GM18511 (cell line): ENCODE data around the gene ZNF692.
"Not testable (repeated sequence)": the region's sequence is repeated elsewhere in the genome, so short reads cannot be mapped to it uniquely, and the experiment has no call there.

Source experiments
- ATAC-seq: cut with Tn5 transposase; IDR thresholded peaks from one replicate; pipeline ENCODE4 v1.9.1; 2021; ENCODE audit warnings: mild to moderate bottlenecking, moderate library complexity; ENCODE audit not compliant: unreplicated experiment

ZNF692 gene

DNA sequence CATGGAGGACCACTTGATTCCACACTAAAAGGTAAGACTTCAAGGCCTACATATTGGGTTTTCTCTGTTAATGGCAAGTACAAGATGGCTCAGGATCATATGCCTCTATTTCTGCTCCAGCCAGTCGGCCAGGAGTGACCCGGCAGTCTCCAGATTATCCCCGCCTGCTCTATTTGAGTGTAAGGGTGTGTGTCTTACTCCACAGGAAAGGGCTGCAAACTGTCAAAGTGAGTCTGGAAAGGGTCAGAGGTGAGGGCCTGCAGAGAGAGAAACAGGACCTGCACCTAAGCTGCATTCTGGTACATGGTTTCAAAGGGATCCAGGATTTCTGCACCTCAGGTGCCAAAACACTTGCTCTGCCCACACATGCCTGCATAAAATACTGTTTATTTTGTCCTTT lies 9.2 kb downstream of the ZNF692 start:
- no peak for ATAC-seq

DNA sequence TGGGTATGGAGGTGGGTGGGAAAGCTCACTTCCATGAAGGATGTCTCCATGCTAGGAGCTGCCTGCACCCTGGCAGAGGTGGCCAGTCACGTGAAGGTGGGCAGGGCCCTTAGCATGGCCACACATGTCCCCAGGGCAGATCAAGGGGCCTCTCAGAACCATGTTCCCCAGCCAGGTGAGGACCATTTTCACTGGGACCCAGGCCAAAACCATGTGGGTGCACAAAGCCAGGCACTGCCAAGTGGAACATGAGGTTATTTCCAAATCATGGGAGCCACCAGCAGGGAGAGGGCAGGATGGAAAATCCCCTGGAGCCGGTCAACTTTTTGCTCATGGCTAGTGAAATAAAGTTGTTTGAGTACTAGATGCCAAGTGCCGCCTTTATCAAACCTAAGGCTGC lies 9.7 kb downstream of the ZNF692 start:
- ATAC-seq = no peak

DNA sequence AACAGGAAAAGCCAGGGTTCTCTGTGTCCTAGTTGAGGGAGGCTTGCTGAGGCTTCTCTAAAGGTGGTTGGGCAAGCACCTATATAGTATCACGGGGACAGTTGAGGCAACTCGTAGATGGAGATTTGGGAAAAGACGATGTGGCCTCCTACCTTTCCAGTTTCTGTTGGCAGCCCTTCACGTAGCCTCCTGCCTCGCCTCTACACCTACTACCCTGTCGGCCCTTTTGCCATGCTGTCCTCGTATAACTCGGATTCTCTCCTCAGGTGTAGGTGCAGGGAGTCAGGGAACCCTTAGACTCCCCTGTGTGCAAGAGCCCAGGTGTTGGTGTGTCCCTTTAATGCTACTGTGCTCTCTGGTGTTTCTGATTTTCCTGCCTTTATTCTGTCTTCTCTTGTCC lies 10.3 kb downstream of the ZNF692 start:
- no peak for ATAC-seq

DNA sequence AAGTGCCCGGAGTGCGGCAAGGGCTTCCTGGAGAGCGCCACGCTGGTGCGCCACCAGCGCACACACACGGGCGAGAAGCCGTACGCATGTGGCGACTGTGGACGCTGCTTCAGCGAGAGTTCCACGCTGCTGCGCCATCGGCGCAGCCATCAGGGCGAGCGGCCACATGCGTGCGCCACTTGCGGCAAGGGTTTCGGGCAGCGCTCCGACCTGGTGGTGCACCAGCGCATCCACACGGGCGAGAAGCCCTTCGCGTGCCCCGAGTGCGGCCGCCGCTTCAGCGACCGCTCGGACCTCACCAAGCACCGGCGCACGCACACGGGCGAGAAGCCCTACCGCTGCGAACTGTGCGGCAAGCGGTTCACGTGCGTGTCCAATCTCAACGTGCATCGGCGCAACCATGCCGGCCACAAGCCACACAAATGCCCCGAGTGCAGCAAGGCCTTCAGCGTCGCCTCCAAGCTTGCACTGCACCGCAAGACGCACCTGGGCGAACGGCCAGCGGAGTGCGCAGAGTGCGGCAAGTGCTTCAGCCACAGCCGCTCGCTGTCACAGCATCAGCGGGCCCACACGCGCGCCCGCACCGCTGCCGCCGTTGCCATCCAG lies 10.8 kb downstream of the ZNF692 start:
- no peak for ATAC-seq

DNA sequence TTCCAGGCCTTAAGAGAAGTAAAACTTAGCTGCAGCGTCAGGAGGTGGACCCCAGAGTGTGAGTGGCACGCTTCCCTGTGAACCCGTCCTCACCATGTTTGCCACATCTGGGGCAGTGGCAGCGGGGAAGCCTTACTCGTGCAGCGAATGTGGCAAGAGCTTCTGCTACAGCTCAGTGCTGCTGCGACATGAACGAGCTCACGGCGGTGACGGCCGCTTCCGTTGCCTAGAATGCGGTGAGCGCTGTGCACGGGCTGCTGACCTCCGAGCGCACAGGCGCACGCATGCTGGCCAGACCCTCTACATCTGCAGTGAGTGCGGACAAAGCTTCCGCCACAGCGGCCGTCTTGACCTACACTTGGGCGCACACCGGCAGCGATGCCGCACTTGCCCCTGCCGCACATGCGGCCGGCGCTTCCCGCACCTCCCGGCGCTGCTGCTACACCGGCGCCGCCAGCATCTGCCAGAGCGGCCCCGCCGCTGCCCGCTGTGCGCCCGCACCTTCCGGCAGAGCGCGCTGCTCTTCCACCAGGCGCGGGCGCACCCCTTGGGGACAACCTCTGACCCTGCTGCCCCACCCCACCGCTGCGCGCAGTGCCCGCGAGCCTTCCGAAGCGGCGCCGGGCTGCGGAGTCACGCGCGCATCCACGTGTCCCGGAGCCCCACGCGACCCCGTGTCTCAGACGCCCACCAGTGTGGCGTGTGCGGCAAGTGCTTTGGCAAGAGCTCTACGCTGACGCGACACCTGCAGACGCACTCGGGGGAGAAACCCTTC lies 11.5 kb downstream of the ZNF692 start:
- ATAC-seq = no peak

DNA sequence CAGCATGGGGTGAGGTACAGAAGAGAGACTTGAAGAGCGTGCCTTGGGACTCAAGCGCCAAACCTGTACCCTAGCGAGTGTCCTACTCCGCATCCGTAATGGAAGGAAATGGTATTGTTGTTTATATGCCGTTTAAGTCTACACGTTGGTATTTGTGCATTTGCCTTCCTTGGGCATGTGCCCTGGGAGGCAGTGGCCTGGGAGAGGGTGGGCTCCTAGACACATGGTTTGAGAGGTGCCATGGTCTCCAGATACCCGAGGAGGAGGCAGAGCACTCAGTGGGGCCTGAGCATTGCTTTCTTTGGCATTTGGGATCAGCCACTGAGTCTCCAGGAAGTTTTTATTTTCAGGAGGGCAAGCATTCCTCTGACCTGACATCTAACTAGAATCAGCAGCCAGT lies 14.4 kb downstream of the ZNF692 start:
- no peak for ATAC-seq

DNA sequence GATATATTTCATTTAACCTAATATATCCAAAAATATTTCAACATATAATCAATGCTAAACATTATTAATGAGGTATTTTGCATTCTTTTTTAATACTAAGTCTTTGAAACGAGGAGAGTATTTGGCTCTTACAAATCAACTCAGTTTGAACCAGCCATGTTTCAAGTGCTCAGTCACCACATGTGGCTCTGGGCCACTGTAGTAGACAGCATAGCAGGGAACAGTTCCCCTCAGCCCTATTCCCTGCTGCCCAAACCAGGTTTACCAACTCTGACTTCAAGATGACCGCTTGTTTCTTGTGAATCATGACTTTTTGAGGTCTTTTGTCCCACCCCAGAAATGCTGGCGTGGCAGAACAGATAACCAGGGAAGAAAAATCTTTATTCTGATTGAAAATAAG lies 15.2 kb downstream of the ZNF692 start:
- ATAC-seq = no peak

DNA sequence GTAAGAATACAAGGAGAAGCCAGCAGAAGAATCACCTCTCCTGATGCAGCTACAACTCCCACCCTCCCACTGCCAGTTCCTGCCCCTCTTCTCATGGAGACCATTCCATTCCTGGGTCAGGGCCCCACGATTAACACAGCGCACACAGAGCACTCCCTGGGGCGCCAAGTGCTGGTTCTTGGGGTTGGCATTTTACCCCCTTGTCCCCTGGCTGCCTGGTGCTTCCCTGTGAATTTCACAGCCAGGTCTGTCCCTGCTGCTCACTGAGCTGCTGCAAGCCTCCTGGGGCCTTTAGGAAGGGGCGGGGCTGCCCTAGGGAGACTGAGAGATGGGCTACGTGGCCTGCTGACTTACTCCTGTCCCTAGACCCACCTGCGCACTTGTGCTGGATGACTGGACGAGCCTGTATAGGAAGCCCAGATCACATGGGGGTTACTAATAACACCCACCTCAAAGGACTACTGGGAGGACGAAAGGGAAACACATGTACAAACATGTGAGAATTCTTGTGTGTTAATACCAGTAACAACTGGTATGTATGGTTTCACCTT lies 16.0 kb downstream of the ZNF692 start:
- no peak for ATAC-seq

DNA sequence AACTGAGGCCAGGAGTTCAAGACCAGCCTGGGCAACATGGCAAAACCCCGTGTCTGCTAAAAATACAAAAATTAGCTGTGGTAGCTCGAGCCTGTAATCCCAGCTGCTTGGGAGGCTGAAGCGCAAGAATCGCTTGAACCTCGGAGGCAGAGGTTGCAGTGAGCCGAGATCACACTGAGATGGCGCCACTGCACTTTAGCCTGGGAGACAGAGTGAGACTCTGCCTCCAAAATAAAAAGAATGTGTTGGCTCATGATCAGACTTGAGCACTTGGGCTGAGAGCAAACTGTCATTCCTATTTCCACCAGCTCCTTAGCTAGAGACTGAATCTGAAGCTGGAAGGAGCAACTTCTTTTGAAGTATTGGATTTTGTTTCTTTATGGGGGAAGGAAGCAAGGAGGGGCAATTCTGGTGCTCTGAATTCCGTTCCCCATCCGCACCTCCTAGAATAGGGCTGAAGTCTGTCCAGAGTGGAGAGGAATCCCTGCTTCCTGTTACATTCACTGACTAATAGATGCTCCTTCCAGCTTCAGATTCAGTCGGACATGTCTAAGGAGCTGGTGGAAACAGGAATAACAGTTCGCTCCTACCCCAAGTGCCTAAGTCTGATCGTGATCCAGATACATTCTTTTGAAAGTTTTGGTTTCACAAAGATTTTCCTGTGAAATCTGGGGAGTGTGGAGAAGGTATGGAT lies 17.0 kb downstream of the ZNF692 start:
- ATAC-seq = no peak

DNA sequence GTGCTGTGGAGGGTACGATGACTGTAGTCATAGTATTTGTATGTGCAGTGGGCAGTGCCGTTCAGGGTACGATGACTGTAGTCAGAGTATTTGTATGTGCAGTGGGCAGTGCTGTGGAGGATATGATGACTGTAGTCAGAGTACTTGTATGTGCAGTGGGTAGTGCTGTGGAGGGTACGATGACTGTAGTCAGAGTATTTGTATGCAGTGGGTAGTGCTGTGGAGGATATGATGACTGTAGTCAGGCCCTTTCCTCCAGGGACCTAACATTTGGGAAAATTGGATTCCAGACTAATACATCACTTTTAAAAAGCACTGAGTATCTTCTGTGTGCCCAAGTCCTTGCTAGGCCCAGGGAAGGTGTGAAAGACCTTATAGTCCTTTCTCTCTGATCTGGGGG lies 17.9 kb downstream of the ZNF692 start:
- no peak for ATAC-seq

DNA sequence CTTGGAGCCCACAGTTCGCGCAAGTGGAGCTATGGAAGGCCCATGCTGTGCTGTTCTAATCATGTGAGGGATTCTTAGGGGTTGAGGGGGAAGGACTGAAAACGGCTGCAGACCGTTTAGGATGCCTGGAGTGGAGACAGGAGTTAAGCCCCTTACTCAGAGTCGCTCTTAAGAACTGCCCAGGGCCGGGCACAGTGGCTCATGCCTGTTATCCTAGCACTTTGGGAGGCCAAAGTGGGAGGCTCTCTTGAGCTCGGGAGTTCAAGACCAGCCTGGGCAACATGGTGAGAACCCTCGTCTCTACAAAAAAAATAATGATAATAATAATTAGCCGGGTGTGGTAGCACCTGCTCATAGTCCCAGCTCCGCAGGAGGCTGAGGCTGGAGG lies 19.7 kb downstream of the ZNF692 start:
- no peak for ATAC-seq

DNA sequence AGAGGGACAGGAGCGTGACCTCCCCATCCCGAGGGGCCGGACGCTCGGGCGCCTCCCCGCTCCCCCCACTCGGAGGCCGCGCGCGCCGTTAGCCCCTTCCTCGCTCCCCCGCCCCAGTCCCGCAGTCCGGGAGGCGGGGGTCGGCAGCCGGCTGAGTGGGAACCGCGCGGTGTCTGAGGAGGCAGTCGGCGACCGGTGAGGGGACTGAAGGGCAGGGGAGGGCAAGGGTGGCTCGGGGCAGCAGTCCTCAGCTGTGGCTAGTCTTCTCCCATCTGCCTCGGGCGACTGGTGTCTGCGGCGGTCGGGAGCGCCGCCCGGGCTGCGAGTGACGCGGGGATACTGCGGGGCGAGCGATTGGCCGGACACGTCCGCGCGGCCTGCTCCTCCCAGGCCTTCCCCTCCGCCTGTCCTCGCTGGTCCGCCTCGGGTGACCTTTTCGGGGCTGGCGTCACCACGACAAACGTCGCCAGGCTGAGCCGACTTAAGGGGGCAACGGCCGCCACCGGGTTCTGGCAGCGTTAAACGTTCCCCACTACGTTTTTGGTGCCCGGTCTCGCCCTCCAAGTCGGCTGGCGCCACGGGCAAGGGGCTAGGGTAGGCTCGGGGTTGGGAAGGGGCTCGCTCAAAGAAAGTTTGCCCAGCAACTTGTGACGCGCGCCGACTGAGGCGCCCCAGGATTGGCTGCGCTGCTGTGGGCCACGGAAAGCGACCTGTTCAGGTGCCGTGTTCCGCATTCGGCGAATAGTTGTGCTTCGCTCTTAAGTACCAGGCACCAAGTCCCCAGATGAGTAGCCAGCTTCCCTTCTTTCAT lies 20.3 kb downstream of the ZNF692 start:
- peak; percentile 75 for ATAC-seq

DNA sequence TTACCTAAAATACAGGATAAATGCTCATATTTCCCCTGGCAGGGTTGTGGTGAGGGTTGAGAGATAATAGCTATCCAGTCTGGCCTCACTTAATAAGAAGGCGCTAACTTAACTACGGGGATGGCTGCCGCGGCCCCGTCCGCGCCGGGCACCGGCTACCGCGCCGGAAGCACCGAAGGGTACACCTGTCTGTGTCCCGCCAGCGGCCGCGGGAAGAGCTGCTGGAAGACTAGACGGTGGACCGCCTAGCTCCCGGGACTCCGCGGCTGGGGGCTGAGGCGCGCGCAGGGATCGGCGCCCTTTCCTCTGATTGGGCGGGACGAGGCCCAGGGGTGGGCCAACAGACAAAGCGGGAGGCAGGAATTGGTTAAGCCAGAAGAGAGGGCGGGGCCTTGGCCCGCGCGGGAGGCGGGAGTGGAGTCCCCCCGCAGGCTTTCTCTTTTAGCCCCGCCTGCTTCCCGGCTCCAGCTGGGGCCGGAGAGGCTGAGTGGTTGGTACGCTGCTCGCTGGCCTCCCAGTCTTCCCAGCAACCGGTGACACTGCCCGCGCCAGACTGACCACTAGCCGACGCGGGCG lies 21.0 kb downstream of the ZNF692 start, which contains the start of gene ZNF672:
Gene ZNF672 (plus strand): TSS at position 444 of the 576 bp plus-strand sequence. CDS start 9,051 bp downstream, outside the sequence.
- ATAC-seq = peak; percentile 78

DNA sequence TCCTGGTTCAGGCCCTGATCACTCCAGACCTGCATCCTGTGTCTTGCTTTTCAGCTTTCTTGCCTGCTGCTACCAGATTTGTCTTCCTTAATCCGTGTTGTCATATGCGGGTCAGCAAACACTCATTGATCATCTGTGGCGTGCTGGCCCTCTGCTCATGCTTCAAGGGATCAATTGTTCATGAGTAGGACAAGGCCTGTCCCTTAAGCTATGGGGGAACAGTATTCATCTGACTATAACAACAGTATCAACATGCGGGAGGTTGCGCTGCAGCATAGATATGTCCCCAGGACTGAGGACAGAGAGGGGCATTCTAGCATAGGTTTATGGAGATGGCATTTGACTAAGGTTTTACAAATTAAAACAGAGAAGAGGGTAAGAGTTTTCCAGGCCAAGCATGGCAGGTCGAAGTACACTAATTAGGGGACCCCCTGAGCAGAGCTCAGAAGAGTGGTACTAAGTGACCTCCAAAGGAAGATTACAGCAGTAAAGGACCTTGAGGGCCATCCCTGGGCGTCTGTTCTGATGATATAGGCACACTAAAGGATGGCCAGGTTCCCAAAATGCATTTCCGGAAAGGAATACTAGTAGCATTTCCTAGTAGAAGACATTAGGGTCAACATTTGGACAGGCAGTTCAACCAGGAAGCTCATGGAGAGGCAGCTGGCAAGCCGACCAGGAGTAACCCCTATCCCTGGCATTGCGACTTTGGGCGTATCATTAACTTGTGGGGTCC lies 21.7 kb downstream of the ZNF692 start:
- no peak for ATAC-seq

DNA sequence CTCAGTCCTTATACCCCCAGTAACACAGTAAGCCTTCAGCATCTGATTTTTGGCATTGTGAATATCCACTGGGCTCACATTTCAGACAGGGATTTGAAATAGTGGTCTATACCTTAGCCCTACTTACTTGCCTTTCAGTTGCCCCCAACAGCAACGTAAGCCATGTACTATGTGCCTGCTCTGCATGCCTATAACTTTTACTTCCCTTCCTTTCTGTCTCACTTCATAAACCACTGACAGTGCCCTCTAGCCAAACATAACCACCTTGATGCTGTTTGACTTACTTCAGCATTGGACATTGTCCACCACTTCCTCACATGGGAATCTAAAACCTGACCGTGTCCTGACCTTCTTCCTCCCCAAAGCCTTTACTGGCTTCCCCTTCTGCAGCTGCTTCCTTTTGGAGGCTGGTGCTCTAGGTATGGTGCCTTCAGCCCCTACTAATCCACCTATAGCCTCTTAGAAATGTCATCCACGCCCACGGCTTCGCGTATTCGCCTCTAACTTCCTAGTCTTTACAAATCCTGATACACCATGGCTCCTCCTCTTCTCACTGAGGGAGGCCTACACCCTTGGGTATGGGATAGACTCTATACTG lies 24.4 kb downstream of the ZNF692 start:
- ATAC-seq = no peak

DNA sequence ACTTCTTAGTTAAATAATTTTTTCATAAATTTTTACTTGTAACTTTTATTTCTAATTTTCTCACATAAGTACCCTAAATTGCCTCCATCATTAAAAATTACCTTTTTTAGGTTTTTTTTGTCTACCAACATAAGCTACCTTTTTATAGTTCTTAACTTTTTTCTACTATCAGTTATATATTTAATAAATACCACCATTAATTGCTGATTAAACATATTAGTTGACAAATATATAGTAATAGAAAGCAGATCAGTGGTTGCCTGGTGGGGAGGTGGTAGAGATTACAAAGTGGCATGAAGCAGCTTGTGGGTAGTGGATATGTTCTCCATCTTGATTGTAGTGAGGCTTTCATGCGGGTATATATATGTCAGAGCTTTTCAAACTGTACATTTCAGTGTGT lies 27.0 kb downstream of the ZNF692 start:
- no peak for ATAC-seq

DNA sequence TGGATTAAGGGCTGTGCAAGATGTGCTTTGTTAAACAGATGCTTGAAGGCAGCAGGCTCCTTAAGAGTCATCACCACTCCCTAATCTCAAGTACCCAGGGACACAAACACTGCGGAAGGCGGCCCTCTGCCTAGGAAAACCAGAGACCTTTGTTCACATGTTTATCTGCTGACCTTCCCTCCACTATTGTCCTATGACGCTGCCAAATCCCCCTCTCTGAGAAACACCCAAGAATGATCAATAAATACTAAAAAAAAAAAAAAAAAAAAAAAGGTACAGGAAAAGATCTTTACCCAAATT lies 28.2 kb downstream of the ZNF692 start:
- not testable (repeated sequence) for ATAC-seq

DNA sequence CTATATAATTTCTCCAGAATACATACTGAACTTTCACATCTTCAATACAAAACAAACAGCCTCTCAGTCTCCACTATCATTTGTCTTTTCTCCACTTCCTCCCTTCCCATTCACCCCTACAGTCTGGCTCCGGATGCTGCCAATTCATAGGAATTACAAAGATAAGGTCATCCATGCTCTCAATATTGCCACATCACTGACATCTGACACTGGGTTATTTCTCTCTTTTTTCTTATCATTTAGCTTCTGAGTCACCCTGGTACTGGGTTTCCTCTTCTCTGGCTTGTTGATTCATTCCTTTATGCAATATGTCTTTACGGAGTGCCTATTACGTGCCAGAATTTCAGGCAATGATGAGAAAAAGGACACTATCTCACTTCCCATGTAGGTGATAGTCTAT lies 30.0 kb downstream of the ZNF692 start:
- no peak for ATAC-seq

DNA sequence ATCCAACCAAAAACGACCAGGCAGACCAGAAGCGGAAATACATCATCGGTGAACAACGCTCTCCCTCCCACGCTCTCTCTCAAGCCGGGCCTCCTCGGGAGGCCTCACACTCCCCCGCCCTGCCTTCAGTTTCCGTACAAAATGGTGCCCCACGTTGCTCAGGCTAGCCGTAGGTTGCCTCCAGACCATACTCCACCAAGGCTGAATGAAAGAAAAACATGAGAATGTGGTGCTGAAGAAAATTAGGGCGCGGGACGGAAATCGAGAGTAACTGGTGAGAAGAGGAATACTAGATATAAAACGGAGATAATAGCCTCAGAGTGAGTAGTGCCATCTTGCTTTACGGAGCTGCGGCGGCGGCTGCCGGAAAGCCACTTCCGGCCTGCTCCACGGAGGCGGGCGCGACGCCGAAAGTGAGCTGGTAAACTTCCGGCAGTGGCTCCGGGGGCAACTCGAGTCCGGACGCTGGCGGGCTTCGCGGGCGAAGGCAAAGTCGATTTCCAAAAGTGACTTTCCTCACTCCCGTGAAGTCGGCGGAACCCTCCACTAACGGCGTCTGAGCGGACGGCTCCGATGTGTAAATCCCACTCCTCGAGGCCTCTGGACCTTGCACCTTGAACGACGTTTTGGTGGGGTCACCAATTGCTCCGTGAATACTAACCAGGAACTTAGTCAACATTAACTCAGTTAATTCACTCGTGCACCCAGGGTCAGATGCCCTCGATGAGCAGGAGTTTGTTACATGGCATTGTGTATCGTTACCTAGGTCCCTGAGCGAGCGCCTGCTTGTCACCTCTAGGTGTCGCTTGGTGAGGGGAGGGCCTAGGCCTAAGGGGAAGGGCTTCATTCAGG lies 32.8 kb downstream of the ZNF692 start, which contains the start of gene SH3BP5L:
Gene SH3BP5L (minus strand): TSS at position 7 of the 852 bp plus-strand sequence. CDS start 980 bp downstream, outside the sequence.
- ATAC-seq = peak; percentile 90
